ENCODE results near the gene KRT73.

- TF ChIP-seq POLR2A (IDR thresholded peaks at IDR 0.05; ENCODE audit: extremely low read depth, insufficient read length) (no peak), CTCF (IDR thresholded peaks at IDR 0.05; ENCODE audit: low read depth, low read length) (no peak)
Measured at GRCh38 chr12:52659951-52660350, 41.6 kb upstream of the KRT73 start.

Measured in NB4 (cell line).